ENCODE measurements around the gene PPT1.

Gene PPT1

DNA sequence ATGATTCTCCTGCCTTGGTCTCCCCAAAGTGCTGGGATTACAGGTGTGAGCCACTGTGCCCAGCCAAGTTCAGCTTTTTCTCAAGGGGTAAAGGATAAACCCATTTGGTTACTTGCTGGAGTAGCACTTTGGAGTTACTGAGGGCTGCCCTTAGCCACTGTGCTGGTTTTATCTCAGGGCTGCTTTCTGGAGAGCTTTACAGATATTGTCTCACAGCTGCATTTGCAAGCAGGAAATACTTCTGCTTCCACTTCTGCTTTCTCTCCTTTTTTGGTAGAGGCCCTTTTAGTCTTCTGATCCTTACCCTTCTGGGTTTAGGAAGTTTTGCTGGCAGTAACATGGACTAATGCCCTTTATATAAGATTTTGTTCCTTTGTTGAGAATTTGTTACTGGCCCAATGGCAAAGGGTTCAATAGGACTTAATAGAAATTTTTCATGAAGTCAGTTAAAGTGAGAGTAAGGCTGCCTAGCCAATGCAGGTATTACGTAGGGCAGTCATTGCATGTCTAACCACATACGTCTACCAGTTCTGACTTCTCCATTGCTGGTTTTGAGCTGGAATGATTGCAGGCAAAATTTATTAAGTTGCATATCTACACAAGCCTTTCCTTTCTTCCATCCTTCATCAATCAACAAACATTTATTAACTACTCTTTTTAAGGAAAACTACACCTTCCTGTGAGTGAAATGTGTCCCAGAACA, 32.1 kb downstream of the PPT1 start:
- H3K27ac ChIP-seq (ENCODE audit: low read depth, low read length): no peak overlapping the region
- H3K9ac ChIP-seq (ENCODE audit: low read length): no peak overlapping the region
- no peaks in the 10 kb centered on the region for H3K9me3 ChIP-seq (ENCODE audit: low read length)
- peaks cover 8% of the 10 kb centered on the region for H3K4me1 ChIP-seq (ENCODE audit: insufficient read depth, low read length)
- no peaks in the 10 kb centered on the region for H3K27me3 ChIP-seq (ENCODE audit: control insufficient read depth in 1 of 2, insufficient read depth in 2 of 2, low read length in 2 of 2)
- peaks cover 82% of the 10 kb centered on the region for H3K36me3 ChIP-seq (ENCODE audit: insufficient read depth, low read length)
- no peak overlapping the region for H3K4me3 ChIP-seq (ENCODE audit: low read depth in 1 of 2, low read length in 2 of 2)

DNA sequence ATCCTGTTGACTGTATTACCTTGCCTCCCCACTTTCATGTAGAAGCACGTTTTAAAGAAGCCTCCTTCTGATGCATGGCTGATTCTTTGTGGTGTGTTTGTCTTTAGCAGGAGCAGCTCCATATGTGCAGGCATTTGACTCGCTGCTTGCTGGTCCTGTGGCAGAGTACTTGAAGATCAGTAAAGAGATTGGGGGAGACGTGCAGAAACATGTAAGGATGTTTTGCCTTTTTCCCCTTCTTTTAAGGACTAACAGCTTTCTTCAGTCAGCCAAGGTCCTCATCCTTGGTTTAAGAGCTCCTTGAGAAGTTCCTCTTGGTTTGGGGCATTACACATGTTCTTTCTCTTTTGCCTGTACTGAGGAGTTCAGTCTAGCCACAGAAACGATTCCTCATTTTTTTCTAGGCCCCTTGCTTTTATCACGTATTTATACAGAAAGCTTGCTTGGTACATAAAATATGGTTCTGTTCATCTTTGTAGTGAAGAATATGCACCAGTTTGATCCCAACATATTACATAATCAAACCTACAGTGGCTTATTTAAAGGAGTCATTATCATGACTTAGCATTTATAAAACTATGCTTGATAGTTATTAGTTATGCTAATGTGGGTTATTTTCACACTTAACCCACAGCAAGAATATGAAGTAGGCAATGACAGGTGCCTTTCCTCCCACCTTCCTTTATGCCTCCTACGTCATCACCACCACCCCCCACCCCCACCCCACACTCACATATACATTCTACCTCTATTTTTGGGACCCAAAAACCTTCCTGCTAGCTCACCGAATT, 36.9 kb downstream of the PPT1 start:
- Histone ChIP-seq H3K36me3 (ENCODE audit: insufficient read depth, low read length) (peaks cover 63% of the 10 kb centered on the region), H3K27ac (ENCODE audit: low read depth, low read length) (no peak overlapping the region), H3K4me1 (ENCODE audit: insufficient read depth, low read length) (peaks cover 32% of the 10 kb centered on the region)

DNA sequence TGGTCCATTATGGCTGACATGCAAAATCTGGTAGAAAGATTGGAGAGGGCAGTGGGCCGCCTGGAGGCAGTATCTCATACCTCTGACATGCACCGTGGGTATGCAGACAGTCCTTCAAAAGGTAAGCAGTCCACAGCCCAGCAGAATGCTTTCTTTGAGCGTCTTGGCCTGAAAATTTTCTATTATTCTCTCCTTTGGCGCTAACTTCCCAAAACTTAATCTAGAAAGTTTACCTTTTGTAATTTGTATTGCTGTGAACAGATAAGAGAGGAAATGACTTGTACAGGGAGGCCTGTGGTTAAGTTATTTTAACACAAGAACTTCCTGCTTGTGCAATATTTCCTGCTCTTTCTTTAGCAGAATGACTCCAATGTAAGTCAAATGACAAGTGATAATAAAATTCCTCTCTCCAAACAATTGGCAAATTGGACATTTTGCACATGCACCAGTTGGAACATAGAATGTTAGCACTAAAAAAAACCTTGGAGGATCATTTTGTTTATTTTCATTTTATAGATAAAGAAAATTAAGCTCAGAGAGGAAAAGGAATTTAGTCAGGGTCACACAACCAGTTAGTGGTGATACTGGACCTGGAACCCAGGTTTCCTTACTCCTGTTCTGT, 37.6 kb downstream of the PPT1 start:
- Histone ChIP-seq H3K27ac (ENCODE audit: low read depth, low read length) (no peak overlapping the region), H3K9me3 (ENCODE audit: low read length) (no peaks in the 10 kb centered on the region), H3K4me1 (ENCODE audit: insufficient read depth, low read length) (peaks cover 32% of the 10 kb centered on the region), H3K4me3 (ENCODE audit: low read depth in 1 of 2, low read length in 2 of 2) (no peak overlapping the region), H3K9ac (ENCODE audit: low read length) (no peak overlapping the region), H3K27me3 (ENCODE audit: control insufficient read depth in 1 of 2, insufficient read depth in 2 of 2, low read length in 2 of 2) (no peaks in the 10 kb centered on the region), H3K36me3 (ENCODE audit: insufficient read depth, low read length) (peaks cover 55% of the 10 kb centered on the region)

More for the DNA sequence above, 36.9 kb downstream of the PPT1 start:
- H3K4me3 ChIP-seq (ENCODE audit: low read depth in 1 of 2, low read length in 2 of 2): no peak overlapping the region
- H3K9me3 ChIP-seq (ENCODE audit: low read length): no peaks in the 10 kb centered on the region
- no peak overlapping the region for H3K9ac ChIP-seq (ENCODE audit: low read length)
- no peaks in the 10 kb centered on the region for H3K27me3 ChIP-seq (ENCODE audit: control insufficient read depth in 1 of 2, insufficient read depth in 2 of 2, low read length in 2 of 2)

DNA sequence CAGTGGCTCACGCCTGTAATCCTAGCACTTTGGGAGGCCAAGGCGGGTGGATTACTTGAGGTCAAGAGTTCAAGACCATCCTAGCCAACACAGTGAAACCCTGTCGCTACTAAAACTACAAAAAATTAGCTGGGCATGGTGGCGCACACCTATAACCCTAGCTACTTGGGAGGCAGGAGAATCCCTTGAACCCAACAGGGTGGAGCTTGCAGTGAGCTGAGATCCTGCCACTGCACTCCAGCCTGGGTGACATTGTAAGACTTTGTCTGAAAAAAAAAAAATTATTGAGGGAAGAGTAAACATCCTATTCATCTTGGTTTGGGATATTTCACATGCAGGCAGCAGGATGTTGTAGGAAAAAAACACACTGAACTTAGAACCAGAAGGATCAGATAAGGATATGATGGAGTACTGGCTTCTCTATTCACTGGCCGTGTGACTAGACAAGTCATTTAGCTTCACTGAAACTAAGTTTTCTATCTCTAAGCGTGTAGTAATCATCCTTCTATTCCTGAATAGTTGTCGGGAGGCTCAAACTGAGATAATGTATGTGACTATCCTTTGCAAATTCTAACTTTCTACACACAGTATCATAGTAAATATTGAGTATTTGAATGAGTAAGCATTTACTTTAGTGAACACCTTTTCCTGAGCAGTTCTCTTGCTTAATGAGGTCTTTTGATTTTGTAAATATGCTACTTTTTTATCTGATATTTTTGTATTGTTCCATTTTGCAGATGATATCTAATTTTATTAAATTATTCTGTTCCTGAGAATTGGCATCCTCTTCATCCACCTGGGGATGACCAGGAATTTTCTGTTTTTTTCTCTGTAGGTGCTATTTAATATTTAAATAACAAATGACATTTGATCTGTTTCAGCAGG, 38.4 kb downstream of the PPT1 start:
- Histone ChIP-seq H3K9ac (ENCODE audit: low read length) (no peak overlapping the region), H3K4me3 (ENCODE audit: low read depth in 1 of 2, low read length in 2 of 2) (no peak overlapping the region), H3K27me3 (ENCODE audit: control insufficient read depth in 1 of 2, insufficient read depth in 2 of 2, low read length in 2 of 2) (no peaks in the 10 kb centered on the region), H3K36me3 (ENCODE audit: insufficient read depth, low read length) (peaks cover 48% of the 10 kb centered on the region), H3K9me3 (ENCODE audit: low read length) (no peaks in the 10 kb centered on the region), H3K4me1 (ENCODE audit: insufficient read depth, low read length) (peaks cover 32% of the 10 kb centered on the region), H3K27ac (ENCODE audit: low read depth, low read length) (no peak overlapping the region)

DNA sequence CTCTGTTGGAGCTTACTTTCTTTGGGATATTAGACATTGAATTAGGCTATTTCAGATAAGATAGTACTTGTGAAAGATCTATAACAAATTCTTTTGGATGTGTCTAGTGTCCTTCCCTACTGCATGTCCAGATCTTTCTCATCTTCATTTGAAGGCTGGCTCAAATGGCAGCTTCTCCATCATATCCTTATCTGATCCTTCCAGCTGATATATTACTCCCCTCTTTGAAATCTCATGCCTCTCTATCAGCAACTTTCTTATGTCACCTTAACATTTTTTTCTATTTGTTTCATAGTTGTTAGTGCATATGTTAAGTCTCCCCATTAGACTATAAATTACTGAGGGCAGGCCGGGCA, 39.0 kb downstream of the PPT1 start:
- Histone ChIP-seq H3K9me3 (ENCODE audit: low read length) (no peaks in the 10 kb centered on the region), H3K27me3 (ENCODE audit: control insufficient read depth in 1 of 2, insufficient read depth in 2 of 2, low read length in 2 of 2) (no peaks in the 10 kb centered on the region), H3K4me3 (ENCODE audit: low read depth in 1 of 2, low read length in 2 of 2) (no peak overlapping the region), H3K9ac (ENCODE audit: low read length) (no peak overlapping the region), H3K4me1 (ENCODE audit: insufficient read depth, low read length) (peaks cover 32% of the 10 kb centered on the region), H3K36me3 (ENCODE audit: insufficient read depth, low read length) (peaks cover 43% of the 10 kb centered on the region), H3K27ac (ENCODE audit: low read depth, low read length) (no peak overlapping the region)

DNA sequence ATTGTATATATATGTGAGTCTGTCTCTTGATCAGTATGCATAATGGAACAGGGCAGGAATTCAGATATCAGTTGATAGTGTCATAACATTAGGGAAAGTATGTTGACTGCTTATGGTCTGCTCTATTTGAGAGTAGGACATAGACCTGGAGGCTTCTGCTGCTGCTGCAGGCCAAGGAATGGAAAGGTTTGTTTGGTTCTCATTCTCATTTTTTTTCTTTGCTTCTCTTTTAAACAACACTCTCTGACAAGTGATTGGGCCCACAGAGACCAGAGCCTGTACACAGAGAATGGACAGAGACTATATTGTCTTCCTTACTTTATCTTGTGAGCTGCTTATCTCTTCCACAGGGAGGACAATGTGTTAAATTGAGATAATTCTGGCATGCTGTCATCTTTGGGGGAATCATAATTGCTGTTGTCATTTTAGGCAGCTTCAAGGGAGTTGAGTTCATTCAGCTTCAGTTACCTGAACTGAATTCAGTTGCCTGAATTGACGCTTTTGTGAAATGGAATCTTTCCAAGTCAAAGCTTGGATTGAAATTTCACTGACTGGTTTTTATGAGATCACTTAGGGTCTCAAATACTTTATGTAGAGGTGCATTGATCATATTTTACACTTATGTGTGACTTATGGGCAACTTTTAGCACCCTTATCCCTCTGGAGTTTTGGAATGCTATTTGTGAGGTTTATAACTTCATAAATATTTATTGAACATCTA, 39.6 kb downstream of the PPT1 start:
- Histone ChIP-seq H3K27me3 (ENCODE audit: control insufficient read depth in 1 of 2, insufficient read depth in 2 of 2, low read length in 2 of 2) (no peaks in the 10 kb centered on the region), H3K9me3 (ENCODE audit: low read length) (no peaks in the 10 kb centered on the region), H3K9ac (ENCODE audit: low read length) (no peak overlapping the region), H3K4me3 (ENCODE audit: low read depth in 1 of 2, low read length in 2 of 2) (no peak overlapping the region), H3K4me1 (ENCODE audit: insufficient read depth, low read length) (peaks cover 32% of the 10 kb centered on the region), H3K36me3 (ENCODE audit: insufficient read depth, low read length) (peaks cover 43% of the 10 kb centered on the region), H3K27ac (ENCODE audit: low read depth, low read length) (no peak overlapping the region)

DNA sequence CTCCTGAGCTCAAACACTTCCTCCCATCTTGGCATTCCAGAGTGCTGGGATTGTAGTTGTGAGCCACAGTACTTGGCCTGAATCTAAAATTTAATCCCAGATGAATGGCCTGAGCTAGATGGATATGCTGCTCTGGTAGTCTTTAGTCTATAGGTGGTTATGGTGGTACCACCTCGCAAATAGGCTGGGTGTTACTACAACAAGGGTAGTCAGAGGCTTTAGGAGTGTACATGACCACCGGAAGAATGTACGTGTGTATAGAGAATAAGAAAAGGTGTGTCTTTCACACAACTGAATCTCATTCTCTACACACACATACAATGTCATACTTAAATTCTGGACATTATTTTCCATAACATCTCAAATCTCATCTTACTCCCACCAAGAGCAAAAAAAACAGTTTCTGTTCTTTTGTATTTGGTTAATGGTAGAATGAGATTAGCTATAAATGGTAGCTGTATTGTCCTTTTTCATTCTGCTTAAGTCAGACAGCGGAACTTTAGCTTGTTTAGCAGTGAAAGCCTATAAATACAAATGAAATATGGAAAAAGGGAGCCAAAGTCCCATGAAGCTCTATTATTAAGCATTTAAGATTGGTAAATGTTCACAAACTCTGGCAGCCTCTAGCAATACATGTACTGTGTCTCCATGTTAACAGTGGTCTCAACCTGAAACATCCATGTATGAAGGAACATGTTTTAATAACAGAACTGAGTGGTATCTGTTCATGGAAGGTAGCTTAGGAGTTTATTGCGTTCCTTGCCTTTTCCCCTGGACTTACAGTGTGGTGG, 40.3 kb downstream of the PPT1 start:
- Histone ChIP-seq H3K9ac (ENCODE audit: low read length) (no peak overlapping the region), H3K4me1 (ENCODE audit: insufficient read depth, low read length) (peaks cover 36% of the 10 kb centered on the region), H3K27ac (ENCODE audit: low read depth, low read length) (no peak overlapping the region)

DNA sequence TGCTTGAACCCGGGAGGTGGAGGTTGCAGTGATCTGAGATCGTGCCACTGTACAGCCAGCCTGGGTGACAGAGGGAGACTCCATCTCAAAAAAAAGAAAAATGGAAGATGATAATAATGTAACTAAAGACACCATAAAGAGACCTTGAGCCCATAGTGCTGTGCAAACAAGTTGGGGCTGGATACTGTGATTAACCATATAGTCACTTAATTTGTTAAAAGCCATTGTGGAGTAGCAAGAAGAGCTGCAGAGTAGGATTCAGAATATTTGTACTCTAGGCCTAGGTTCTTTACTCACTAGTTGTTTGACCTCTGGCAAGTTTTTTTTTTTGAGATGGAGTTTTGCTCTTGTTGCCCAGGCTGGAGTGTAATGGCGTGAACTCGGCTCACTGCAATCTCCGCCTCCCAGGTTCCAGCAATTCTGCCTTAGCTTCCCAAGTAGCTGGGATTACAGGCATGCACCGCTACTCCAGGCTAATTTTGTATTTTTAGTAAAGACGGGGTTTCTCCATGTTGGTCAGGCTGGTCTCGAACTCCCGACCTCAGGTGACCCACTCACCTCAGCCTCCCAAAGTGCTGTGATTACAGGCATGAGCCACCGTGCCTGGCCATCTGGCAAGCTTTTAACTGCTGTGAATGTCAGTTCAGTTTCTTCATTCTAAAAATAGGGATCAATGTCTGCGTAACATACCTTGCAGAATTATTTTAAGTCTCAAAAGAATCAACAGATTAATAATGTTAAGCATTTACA, 43.7 kb downstream of the PPT1 start:
- Histone ChIP-seq H3K4me3 (ENCODE audit: low read depth in 1 of 2, low read length in 2 of 2) (no peak overlapping the region), H3K27ac (ENCODE audit: low read depth, low read length) (no peak overlapping the region), H3K36me3 (ENCODE audit: insufficient read depth, low read length) (peaks cover 11% of the 10 kb centered on the region)

More for the DNA sequence above, 40.3 kb downstream of the PPT1 start:
- Histone ChIP-seq H3K9me3 (ENCODE audit: low read length) (no peaks in the 10 kb centered on the region), H3K36me3 (ENCODE audit: insufficient read depth, low read length) (peaks cover 37% of the 10 kb centered on the region), H3K4me3 (ENCODE audit: low read depth in 1 of 2, low read length in 2 of 2) (no peak overlapping the region), H3K27me3 (ENCODE audit: control insufficient read depth in 1 of 2, insufficient read depth in 2 of 2, low read length in 2 of 2) (no peaks in the 10 kb centered on the region)

DNA sequence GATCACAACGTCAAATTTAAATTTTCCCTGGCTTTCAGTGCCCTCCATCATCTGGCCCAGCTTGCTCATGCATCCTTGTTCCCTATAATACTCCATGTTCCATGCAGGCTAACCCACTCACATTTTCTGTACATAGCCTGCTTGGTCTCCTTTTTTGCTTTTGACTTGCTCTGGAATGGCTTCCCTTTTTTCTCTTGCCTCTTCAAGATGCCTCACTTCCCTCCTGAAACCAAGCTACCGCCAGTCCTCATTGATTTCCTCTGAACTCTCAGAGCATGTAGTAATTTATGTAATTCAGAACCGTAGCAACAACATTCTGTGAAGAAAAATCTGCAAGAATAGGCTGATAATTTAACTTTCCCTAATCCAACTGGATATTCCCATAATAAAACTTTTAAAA, 46.2 kb downstream of the PPT1 start:
- no peaks in the 10 kb centered on the region for H3K27me3 ChIP-seq (ENCODE audit: control insufficient read depth in 1 of 2, insufficient read depth in 2 of 2, low read length in 2 of 2)
- no peak overlapping the region for H3K4me3 ChIP-seq (ENCODE audit: low read depth in 1 of 2, low read length in 2 of 2)
- H3K9ac ChIP-seq (ENCODE audit: low read length): no peak overlapping the region
- H3K27ac ChIP-seq (ENCODE audit: low read depth, low read length): no peak overlapping the region
- H3K4me1 ChIP-seq (ENCODE audit: insufficient read depth, low read length): peaks cover 55% of the 10 kb centered on the region
- no peaks in the 10 kb centered on the region for H3K9me3 ChIP-seq (ENCODE audit: low read length)
- H3K36me3 ChIP-seq (ENCODE audit: insufficient read depth, low read length): peaks cover 6% of the 10 kb centered on the region

More for the DNA sequence above, 43.7 kb downstream of the PPT1 start:
- peaks cover 55% of the 10 kb centered on the region for H3K4me1 ChIP-seq (ENCODE audit: insufficient read depth, low read length)
- H3K27me3 ChIP-seq (ENCODE audit: control insufficient read depth in 1 of 2, insufficient read depth in 2 of 2, low read length in 2 of 2): no peaks in the 10 kb centered on the region
- no peak overlapping the region for H3K9ac ChIP-seq (ENCODE audit: low read length)
- no peaks in the 10 kb centered on the region for H3K9me3 ChIP-seq (ENCODE audit: low read length)

DNA sequence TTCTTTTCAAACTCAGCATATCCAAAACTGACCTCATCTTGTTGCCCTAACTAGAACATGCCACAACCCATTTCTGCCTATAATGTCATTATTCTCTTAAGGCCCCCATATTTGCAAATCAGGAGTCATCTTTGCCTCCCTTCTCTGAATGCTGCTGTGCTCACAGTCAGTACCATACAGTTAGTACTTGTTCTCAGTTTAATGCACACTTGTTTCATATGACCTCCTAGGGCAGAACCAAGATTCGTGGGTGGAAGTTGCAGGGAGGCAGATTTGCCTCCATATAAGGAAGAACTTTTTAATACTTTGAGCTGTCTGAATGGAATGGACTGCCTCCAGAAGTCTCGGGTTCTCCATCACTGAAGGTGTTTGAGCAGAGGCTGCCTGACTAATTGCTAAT, 47.3 kb downstream of the PPT1 start:
- no peaks in the 10 kb centered on the region for H3K27me3 ChIP-seq (ENCODE audit: control insufficient read depth in 1 of 2, insufficient read depth in 2 of 2, low read length in 2 of 2)
- H3K4me1 ChIP-seq (ENCODE audit: insufficient read depth, low read length): peaks cover 58% of the 10 kb centered on the region
- no peaks in the 10 kb centered on the region for H3K36me3 ChIP-seq (ENCODE audit: insufficient read depth, low read length)
- peak overlapping the region; percentile 13 for H3K27ac ChIP-seq (ENCODE audit: low read depth, low read length)
- no peak overlapping the region for H3K9ac ChIP-seq (ENCODE audit: low read length)
- no peak overlapping the region for H3K4me3 ChIP-seq (ENCODE audit: low read depth in 1 of 2, low read length in 2 of 2)
- H3K9me3 ChIP-seq (ENCODE audit: low read length): no peaks in the 10 kb centered on the region
